ENCODE data around the gene PRG3.
"Not testable (repeated sequence)": the region's sequence is repeated elsewhere in the genome, so short reads cannot be mapped to it uniquely, and the experiment has no call there.

The PRG3 gene

DNA sequence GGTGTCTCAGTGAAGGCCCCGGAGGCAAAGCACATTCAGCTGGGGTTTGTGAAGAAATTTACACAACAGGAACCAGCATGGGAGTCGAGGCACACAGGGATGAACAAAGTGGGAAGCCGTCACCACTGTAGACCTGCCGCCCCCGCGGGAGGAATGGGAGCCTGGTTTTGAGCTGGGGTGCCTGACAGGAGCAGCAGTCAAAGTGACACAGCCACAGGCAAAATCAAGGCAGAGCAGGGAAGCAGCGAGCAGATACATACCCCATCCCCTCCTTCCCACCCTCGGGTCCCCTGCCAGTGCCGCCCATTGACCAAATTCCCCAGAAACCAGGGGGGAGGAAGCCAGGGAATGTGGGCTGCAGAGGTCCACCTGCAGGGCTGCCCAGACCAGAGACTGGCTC, 22.0 kb downstream of the PRG3 start:
- no peak for DNase-seq

DNA sequence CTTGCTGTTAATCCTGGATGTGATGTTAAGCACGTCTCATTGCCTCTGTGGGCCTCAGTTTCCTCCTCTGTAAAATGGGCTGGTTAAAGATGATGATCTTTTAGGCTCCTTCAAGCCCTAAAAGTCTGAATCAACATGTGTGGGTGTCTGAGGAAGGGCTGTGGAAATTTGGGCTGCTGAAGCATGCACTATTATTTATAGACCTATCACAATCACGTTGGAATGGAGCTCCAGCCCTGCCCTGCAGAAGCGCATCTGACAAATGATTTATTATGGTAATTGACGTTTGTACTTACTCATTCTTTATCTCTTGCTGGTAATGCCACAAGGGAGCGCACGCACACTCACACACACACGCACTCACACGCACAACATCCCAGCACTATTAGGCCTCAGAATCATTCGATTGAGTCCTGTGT, 22.4 kb downstream of the PRG3 start:
- no peak for DNase-seq

DNA sequence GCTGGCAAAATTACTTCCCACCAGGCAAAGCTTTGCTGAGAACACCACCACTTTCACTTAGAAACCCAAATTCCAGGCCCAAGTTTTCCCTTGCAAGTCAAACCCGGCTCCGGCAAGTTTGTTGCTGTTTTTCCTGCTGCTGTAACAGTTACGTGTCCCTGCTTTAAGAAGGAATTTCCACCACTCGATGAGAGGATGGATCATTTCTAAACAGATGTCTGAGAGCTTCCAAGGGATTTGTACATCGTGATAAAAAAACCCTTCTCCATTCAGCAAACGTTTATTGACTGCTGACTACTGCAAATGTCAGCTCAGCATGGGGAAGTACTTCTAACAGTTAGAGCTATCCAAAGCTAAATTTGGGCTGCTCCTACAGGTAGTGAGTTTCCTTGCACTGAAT, 23.1 kb downstream of the PRG3 start:
- DNase-seq: no peak

DNA sequence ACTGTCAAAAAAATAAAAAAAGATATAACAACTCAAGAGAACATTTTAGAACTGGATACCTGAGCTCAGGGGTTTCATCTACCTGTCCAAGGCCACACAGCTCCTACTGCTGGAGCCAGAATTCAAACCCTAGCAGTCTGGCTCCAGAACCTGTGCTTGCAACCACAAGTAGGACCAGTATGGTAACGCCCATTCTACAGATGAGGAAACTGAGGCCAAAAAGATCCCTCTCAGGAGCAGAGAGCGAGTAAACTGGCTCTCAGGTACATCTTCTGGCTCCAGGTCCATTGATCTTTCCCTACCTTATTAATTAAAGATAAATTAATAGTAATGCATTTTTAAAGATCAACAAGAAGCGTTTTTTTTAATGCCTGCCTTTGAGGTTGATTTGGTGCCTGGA, 23.6 kb downstream of the PRG3 start:
- DNase-seq: no peak

DNA sequence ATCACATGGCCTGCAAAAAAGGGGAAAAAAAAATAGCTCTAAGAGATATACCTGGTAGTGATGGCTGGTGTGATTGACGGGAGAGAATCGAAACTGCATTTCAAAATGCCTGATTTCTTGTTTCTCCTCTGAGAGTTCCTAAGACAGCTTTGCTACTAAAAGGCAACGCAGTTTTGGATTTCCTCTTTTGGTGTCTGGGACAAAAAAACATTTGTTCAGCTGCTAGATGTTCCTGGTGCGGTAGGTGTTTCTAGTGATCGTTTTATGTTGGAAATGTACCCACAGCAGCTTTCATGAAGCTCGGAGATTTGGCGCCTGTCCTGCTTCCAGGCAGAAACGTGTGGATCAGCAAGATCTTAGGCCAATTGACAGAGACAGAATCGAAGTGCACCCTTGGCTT, 24.7 kb downstream of the PRG3 start:
- DNase-seq: no peak

DNA sequence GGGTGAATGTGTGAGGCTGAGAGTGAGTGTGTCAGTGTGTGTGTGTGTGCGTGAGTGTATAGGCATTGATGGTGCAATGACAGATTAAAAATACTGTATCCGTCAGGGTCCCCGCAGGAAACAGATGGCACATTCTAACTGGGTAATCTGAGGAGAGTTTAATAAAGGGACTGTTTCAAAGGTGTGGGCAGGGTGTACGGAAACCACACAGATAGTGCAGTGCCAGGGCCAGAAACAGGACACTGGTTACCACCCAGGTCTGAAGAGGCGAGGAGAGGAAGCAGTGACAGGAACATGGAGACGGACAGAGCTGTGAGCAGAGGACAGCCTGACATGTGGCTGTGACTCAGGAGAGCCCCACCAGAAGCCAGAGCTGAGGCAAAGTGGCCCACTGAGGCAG, 26.3 kb downstream of the PRG3 start:
- no peak for DNase-seq

DNA sequence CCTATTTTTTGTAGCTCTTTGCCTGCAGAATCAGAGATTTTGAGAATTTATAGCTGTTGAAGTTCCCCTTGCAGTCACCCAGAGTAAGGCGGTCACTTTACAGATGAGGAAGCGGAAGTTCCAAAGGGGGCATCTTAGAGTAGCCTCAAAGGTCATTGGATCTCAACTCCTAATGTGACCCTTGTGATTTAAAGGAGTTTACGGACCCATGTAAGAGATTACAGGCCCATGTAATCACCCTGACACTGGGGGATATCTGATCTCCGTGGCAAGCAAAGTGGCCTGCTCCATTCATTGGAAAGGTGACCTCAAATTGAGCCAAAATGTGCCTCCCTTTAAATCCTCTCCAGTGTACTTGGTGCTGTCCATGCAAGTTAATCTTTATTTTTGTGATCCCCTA, 27.1 kb downstream of the PRG3 start:
- no peak for DNase-seq

DNA sequence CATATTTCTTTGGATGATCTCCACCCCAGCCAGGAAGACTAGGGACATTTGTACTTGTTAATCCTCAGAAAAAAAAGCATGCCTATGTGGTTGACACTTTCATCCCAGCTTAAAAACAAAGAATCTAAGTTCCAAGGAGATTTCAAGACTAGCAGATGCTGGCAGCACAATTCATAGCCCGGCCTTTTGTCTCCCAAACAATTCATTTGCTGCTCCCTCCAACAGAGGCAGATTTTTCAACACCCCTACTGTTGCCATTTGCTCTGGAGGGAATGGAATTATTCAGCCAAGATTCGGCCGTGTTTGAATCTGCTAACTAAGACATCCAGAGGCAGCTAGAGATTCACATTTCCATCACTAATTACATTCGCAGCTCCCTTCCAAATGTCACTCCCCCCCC, 27.5 kb downstream of the PRG3 start:
- no peak for DNase-seq

DNA sequence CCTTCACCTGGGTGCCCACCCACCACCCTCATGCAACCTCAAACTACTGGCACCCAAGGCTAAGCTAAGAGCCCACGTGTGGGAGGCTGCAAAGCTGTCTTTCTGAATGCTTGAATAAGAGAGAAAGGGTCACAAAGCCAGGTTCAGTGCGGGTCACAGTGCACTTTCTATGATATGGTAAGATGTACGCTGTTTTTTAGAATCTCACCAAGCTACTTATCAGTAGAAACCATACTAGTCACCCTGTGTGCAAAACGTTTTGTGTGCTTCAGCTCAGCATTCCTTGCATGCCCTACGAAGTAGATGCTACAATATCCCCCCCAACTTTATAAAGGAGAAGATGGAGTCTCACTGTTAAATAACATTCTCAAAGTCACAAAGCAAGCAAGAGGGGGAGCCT, 27.9 kb downstream of the PRG3 start:
- no peak for DNase-seq

DNA sequence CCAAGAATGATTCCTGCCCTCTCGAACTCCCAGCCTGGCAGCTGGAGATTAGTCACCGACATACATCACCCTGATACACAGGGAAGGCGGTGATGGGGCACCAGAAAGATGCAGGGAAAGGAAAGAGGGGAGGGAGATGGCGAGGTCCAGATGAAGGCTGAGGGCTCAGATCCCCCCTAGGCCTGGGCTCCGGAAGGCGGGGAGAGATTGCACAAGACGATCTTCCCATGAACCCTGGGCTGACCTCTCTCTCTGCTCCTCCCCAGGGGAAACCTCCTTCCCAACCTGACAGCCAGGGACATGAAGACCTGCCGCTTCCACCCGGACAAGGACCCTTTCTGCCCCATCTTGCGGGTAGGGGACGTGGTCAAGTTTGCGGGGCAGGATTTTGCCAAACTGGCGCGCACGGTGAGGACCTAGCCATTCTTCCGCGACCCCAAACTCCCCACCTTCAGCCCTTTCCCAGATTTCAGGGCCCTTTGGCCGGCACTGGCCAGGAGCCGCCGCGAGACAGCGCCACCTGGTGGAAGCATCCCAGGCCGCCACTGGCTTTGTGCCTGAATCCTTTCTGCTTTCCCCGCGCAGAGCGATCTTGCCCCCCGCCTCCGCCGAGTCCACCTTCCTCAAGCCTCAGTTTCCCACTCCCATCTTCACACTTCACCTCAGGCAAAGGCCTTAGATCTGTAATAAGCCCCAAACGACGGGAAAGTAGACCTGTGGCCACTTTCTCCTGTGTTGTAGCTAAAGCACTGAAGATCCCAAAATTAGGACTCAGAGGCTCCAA, 31.3 kb downstream of the PRG3 start:
- peak; percentile 55 for DNase-seq

DNA sequence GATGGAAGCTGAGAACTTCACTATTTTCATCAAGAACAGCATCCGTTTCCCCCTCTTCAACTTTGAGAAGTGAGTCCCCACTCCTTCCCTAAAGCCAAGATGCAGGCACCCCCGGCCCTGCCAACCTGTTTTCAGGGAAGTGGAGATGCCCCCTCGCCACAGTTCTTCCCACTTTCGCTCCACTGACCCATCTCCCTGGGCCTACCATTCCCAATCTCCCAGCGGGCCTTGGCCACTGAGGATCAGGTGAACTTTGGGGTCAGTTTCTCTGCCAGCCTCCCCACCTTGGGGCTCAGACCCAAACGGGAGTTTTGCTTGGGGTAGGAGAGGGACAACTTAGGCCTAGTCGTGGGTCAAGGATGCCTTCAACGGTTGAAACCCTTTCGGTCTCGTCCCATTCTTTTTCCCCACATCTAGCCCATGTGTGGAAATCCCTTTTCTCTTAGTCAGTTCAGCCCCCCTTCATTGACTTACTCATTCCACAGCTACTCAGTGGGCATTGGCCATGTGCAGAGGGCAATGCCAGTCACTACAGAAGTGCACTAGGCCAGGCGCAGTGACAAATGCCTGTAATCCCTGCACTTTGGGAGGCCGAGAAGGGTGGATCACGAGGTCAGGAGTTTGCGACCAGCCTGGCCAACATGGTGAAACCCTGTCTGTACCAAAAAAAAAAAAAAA, 32.2 kb downstream of the PRG3 start:
- no peak for DNase-seq

DNA sequence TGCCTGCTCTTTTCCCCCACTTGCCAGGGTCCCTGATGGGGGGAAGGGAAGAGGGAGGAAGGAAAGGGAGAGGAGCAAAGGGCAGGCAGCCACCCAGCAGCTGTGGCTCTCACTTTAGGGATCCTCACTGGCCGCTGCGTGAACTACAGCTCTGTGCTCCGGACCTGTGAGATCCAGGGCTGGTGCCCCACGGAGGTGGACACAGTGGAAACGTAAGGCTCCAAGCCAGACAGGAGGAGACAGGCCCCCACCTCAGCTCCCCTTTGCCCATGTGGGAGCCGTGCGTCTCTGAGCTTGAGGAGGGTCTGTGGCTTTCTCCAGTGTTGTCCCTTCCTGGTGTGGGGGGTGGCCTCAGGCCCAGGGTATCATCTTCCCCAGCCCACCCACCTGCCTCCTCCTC, 32.9 kb downstream of the PRG3 start:
- no peak for DNase-seq

DNA sequence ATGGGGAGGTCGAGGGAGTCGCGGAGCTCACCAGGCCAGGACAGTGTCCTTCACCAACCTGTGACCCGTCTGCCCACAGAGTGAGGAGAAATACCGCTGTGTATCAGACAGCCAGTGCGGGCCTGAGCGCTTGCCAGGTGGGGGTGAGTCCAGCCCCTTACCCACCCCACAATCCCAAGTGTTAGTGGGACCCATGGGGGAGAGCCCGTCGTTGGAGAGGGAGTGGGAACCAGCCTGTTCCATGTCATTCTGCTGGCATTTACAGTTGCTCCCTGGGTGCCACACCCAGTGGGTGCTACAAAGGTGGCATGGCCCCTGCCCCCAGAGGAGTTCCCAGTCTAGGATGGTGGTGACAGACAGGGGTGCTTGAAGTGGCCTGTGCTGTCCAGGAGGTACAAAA, 33.6 kb downstream of the PRG3 start:
- no peak for DNase-seq

DNA sequence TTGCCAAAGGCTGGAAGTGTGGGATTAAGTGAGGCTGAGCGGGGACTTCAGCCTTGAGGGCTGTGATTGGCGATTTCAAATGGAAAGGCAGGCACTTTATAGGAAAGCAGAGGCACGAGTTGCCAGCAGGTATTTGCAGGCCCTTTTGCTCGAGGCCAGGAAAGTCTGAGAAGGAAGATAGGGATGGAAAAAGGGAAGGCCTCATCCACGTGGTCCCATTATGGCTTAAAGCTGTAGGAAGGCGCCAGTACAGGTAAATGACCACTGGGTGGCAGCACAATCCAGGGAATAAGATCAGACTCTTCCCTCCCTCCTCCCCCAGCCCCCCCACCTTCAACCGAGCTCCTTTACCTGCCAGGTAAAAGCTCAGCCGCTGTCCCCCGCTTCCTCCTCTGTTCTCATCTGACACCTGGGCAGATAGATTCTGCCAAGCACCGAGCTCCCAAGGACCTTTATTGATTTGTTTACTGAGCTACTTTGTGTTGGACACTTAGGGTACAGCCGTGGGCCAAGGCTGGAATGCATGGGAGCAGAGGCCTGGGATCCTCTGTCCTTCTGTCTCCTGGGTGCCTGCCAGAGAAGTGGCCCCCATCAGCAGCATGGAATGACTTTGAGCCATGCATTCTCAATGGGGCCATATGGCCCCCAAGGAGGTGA, 35.3 kb downstream of the PRG3 start:
- DNase-seq: peak; percentile 74

DNA sequence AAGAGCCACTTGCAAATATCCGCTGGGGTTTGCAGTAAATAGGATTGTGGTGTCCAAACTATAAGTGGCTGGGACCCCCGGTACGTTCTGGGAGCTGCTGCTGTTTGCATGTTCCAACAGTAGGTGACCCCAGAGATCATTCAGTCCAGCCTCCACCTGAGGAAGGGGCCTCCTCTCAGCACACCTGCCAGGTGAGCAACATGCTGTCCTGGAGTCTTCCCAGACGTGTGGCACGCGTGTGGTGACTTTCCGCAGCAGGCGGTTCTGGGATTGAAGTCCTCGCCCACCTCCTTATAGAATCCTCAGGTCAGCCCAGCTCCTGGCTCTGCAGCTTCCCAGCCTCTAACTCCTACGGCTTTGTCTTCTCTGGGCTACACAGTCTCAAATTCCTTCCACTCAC, 36.1 kb downstream of the PRG3 start:
- DNase-seq: no peak

DNA sequence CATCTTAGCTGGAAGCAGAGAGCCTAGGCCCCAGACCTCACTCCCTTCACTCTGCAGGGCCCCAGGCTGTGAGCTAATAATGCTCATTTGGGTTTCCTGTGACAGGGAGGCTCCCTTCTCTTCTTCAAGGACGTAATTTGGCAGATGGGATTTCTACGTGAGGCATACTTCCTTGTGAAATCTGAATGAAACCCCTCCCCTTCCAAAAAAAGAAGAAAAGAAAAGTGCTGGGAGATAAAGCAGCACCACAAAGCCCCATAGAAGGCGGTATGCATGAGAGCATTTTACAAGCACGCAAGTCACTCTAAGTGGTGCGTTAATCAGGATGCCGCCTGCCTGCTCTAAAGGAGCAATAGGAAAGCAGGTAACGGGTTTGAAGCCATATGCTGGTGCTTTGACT, 37.1 kb downstream of the PRG3 start:
- DNase-seq: no peak

DNA sequence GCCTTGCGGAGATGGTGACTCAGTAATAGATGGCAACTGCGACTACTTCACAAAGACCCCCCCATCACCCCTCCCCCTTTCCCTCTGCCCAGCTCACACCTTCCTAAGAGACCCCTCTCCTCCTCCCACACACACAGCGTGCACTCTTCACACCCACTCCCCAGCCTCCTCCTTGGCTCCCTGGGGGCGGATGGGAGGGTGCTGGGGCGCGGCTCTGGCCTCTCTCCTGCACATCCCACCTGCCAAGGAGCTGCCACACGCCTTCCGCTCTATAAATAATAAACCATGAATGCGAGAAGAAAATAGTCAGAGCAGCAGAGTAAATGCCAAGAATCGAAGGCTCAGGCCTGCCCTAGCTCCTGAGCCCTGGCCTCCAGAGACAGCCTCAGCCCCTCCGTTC, 38.2 kb downstream of the PRG3 start:
- DNase-seq: no peak

DNA sequence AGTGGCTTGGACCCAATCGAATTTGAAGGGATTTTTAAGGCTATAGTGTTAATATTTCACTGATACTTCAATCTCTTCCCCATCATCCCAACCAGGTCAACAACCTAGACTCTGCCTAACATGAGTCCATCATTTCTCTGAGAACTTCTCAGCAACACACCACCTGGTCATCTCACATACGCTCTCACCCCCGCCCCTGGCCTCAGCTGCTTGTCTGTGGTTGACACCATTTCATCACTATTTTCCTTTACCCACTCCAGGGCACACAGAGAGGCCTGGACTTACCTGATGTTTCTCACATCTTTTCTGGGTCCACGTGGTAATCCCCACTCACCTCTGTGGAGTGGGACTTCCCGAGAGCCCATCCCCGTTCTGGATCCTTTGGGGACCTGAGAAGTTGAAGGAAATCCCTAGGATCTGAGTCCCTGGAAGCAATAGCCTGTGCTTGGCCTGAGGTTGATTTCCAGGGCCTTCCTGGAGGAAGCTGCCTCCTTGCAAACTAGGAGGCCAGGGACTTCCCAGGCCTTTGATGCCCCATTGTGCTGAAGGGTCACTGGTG, 39.6 kb downstream of the PRG3 start:
- no peak for DNase-seq

DNA sequence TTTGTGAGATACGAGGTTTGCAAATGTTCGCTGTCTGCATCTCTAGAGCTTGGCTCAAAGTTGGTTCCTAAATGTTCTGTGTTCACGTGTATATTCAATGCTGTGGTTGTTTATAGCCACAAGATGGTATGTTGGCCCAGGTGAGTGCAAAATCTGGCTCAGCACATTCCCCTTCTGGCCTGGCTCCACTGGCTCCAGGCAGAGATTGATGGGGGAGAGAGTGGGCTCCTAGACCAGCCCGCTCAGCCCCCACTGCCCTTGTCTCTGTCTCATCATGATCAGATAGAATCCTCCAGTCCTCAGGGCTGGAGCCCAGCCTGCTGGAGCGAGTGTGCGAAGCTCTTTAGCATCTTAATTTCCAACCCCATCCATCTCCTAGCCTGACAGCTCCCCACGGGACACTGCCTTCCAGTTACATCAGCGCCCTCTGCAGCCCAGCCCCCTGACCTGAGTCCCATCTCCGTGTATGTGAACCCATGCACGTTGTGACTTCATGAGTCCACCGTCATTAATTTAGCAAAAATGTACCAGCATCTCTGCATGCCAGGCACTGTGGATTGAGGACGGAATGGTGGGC, 40.8 kb downstream of the PRG3 start:
- DNase-seq: no peak

DNA sequence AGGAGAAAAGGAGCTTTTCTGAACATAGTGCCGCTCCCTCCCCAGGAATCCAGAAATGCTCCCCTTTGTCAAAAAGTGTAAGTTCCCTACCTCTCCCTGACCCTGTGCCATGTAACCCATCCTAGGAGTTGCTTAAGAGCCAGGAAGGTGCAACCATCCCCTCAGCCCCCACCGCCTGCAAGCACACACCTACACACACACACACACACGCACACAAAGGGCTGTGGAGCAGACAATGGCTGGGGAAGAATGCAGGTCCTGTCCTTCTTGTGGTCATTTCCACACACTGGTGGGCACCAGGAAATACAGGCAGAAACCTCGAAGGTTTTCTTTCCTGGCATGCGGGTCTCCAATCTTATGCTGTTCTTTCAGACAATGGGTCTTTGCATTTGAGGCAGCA, 41.6 kb downstream of the PRG3 start:
- no peak for DNase-seq

DNA sequence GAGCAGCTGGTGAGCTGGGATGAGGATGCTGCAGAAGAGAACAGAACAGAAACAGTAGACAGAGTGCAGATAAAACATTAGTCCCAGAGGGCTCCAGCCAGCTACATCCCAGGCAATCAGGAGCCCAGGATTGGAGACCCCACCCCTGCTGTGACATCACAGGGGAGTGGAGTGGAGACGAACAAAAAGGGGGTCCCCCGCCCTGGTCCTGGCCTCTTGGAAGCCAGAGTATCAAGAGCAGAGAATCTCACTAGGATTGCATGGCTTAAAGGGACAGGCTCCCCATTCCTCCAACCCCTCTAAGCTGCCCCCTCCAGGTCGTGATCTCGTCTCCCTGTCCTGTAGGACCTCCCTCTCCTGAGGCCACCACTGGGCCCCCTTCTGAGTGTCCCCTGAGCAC, 42.8 kb downstream of the PRG3 start, which contains the start of gene P2RX3:
Gene P2RX3 (plus strand): TSS at position 211 of the 400 bp plus-strand sequence. CDS start 199 bp downstream, outside the sequence.
- no peak for DNase-seq

DNA sequence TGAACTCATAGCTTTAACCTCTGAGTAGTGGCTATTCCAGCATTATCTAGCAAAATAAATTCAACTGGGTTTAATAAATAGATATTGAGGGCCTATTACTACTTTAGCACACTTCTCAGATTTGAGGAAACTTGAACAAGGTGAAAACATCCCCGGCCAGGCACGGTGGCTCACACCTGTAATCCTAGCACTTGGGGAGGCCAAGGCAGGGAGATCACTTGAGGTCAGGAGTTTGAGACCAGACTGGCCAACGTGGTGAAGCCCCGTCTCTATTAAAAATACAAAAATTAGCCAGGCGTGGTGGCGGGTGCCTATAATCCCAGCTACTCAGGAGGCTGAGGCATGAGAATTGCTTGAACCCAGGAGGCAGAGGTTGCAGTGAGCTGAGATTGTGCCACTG, 44.1 kb downstream of the PRG3 start:
- not testable (repeated sequence) for DNase-seq

DNA sequence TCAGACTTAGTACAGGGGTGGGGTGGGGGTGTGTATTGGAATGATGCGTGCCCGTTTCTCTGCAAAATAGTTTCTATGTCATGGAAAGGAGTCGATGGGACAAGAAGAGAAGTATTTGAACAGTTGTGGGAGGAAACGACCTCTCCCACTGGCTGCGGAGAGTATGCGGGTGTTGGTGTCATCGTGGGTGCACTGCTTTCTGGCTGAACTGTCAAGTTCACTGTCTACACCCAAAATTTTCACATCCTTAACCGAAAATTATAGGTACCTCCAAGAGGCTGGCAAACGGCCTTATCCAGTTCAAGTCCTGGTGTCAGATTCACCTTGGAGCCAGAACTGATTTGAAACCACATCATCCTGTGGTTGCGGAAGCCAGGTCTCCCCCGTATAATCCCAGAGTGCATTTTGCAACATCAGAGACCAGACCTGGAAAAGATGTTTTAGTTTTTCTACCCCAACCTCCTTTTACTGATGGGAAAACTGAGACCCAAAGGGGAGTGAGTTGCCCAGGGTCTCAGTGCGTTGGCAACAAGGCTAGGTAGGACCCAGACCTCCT, 44.8 kb downstream of the PRG3 start:
- no peak for DNase-seq
